ENCODE data around the gene CABP2. TPM values are rescaled to one million over a fixed set of nuclear protein-coding genes. Genes with fewer than 3 reads are reported as not detected.

Gene CABP2
- total RNA-seq (2022): not detected in 2 replicates
- not detected for Bru-seq, nascent RNA
- BruChase-seq, experiment 1, labeled RNA remaining after a 6-hour chase: not detected
- BruChase-seq, experiment 2, labeled RNA remaining after a 2-hour chase: not detected
- long read RNA-seq: 0 reads

- DNase-seq: no peak
- Mint-ChIP-seq H3K4me3 (ENCODE audit: low read depth, unreplicated experiment) (no peak within 1 kb of the TSS), H3K9me3 (ENCODE audit: low read depth, unreplicated experiment) (peaks cover 9% of the 10 kb centered on the region), H3K4me1 (ENCODE audit: low read depth, unreplicated experiment) (peaks cover 5% of the 10 kb centered on the region), H3K27ac (ENCODE audit: unreplicated experiment) (no peak within 1 kb of the TSS), H3K36me3 (ENCODE audit: insufficient read depth, unreplicated experiment) (no peaks in the 10 kb centered on the region), H3K27me3 (ENCODE audit: unreplicated experiment) (peaks cover 44% of the 10 kb centered on the region)
- intact Hi-C loops (cut with micrococcal nuclease; ENCODE audit: unreplicated experiment): no loop called here
- TF ChIP-seq CTCF (IDR thresholded peaks at IDR 0.05; ENCODE audit: unreplicated experiment): no peak
- BruUV-seq (replicated peaks): no TSS peak
- CTCF ChIA-PET: no interaction called here
These were observed at the start of gene CABP2 for GRCh38 chr11:67522844-67523555. TSS of gene CABP2 (minus strand) at chr11:67523446. CDS start at chr11:67523326, 120 bp downstream.

- peak; percentile 58 for TF ChIP-seq CTCF (IDR thresholded peaks at IDR 0.05; ENCODE audit: unreplicated experiment)
- no peak overlapping the region for H3K27ac Mint-ChIP-seq (ENCODE audit: unreplicated experiment)
- peak overlapping the region; percentile 39 for H3K4me3 Mint-ChIP-seq (ENCODE audit: low read depth, unreplicated experiment)
- peaks cover 28% of the 10 kb centered on the region for H3K4me1 Mint-ChIP-seq (ENCODE audit: low read depth, unreplicated experiment)
- intact Hi-C loops (cut with micrococcal nuclease; ENCODE audit: unreplicated experiment): loop anchor here (10.0 kb wide), 1 partner anchor 82 kb away; the partner anchor contains the start of gene ACY3
- no TSS peak for BruUV-seq (replicated peaks)
- peaks cover 6% of the 10 kb centered on the region for H3K36me3 Mint-ChIP-seq (ENCODE audit: insufficient read depth, unreplicated experiment)
- H3K9me3 Mint-ChIP-seq (ENCODE audit: low read depth, unreplicated experiment): no peaks in the 10 kb centered on the region
- CTCF ChIA-PET: interaction anchor here (0.6 to 2.3 kb wide), 7 partner anchors 10 to 595 kb away, joined by 3 to 9 read pairs (median 4); partner anchors contain the start of gene GSTP1
- no peaks in the 10 kb centered on the region for H3K27me3 Mint-ChIP-seq (ENCODE audit: unreplicated experiment)
- peak; percentile 71 for DNase-seq
These were observed 49.6 kb upstream of the CABP2 start for GRCh38 chr11:67572747-67573419.

- Mint-ChIP-seq H3K27me3 (ENCODE audit: unreplicated experiment) (no peaks in the 10 kb centered on the region), H3K4me1 (ENCODE audit: low read depth, unreplicated experiment) (peaks cover 25% of the 10 kb centered on the region), H3K9me3 (ENCODE audit: low read depth, unreplicated experiment) (no peaks in the 10 kb centered on the region), H3K36me3 (ENCODE audit: insufficient read depth, unreplicated experiment) (peaks cover 6% of the 10 kb centered on the region), H3K27ac (ENCODE audit: unreplicated experiment) (no peak overlapping the region), H3K4me3 (ENCODE audit: low read depth, unreplicated experiment) (no peak overlapping the region)
- intact Hi-C loops (cut with micrococcal nuclease; ENCODE audit: unreplicated experiment): loop anchor here (10.0 kb wide), 1 partner anchor 82 kb away; the partner anchor contains the start of gene ACY3
- DNase-seq: no peak
- TF ChIP-seq CTCF (IDR thresholded peaks at IDR 0.05; ENCODE audit: unreplicated experiment): no peak
- BruUV-seq (replicated peaks): no TSS peak
- CTCF ChIA-PET: interaction anchor here (0.9 to 2.3 kb wide), 6 partner anchors 11 to 57 kb away, joined by 3 to 9 read pairs (median 4); partner anchors contain the start of gene GSTP1
These were observed 49.1 kb upstream of the CABP2 start for GRCh38 chr11:67572305-67572704.

- no peak for TF ChIP-seq CTCF (IDR thresholded peaks at IDR 0.05; ENCODE audit: unreplicated experiment)
- Mint-ChIP-seq H3K9me3 (ENCODE audit: low read depth, unreplicated experiment) (no peaks in the 10 kb centered on the region), H3K36me3 (ENCODE audit: insufficient read depth, unreplicated experiment) (peaks cover 6% of the 10 kb centered on the region), H3K27me3 (ENCODE audit: unreplicated experiment) (no peaks in the 10 kb centered on the region), H3K4me3 (ENCODE audit: low read depth, unreplicated experiment) (no peak overlapping the region), H3K27ac (ENCODE audit: unreplicated experiment) (no peak overlapping the region), H3K4me1 (ENCODE audit: low read depth, unreplicated experiment) (peaks cover 20% of the 10 kb centered on the region)
- CTCF ChIA-PET: interaction anchor here (1.1 to 2.3 kb wide), 2 partner anchors 12 to 25 kb away, joined by 3 to 9 read pairs; partner anchors contain the start of gene GSTP1
- no peak for DNase-seq
- BruUV-seq (replicated peaks): no TSS peak
- intact Hi-C loops (cut with micrococcal nuclease; ENCODE audit: unreplicated experiment): loop anchor here (10.0 kb wide), 1 partner anchor 83 kb away; the partner anchor contains the start of gene ACY3
These were observed 48.2 kb upstream of the CABP2 start for GRCh38 chr11:67571443-67571842.
